GM23248 (cell line): ENCODE measurements around the gene FBXL3. TPM values are rescaled to one million over a fixed set of nuclear protein-coding genes. Genes with fewer than 3 reads are reported as not detected.

Experiments used
- DNase-seq: peaks from one replicate; pipeline ENCODE4 v3.0.0-alpha.2; 2015
- H2AFZ ChIP-seq: fragments of 200-600 bp; sonication (generic); 2 replicates; pipeline ENCODE4 v1.6.1; 2016; ENCODE audit warnings: antibody characterized with exemption
- H3F3A ChIP-seq: fragments of 200-600 bp; sonication (generic); 2 replicates; pipeline ENCODE4 v1.6.1; 2016; ENCODE audit warnings: mild to moderate bottlenecking, antibody characterized with exemption, mixed run types; ENCODE audit not compliant: insufficient read depth
- H3K27ac ChIP-seq: fragments of 200-600 bp; sonication (generic); 2 replicates; pipeline ENCODE4 v1.5.1; 2016; ENCODE audit warnings: mild to moderate bottlenecking
- H3K27me3 ChIP-seq: fragments of 200-600 bp; sonication (generic); replicated peaks from 2 replicates; pipeline ENCODE4 v1.6.1; 2016; ENCODE audit warnings: mild to moderate bottlenecking; ENCODE audit not compliant: insufficient read depth
- H3K36me3 ChIP-seq: fragments of 200-600 bp; sonication (generic); 2 replicates; pipeline ENCODE4 v1.6.1; 2016; ENCODE audit warnings: low read depth, mild to moderate bottlenecking
- H3K4me1 ChIP-seq: fragments of 200-600 bp; sonication (generic); 2 replicates; pipeline ENCODE4 v1.6.1; 2016; ENCODE audit warnings: mild to moderate bottlenecking; ENCODE audit not compliant: insufficient read depth
- H3K4me2 ChIP-seq: fragments of 200-600 bp; sonication (generic); one replicate; pipeline ENCODE4 v1.6.1; 2016; ENCODE audit warnings: mild to moderate bottlenecking; ENCODE audit not compliant: unreplicated experiment
- H3K4me3 ChIP-seq: fragments of 200-600 bp; sonication (generic); 2 replicates; pipeline ENCODE4 v1.5.1; 2016; ENCODE audit warnings: mild to moderate bottlenecking
- H3K79me2 ChIP-seq: fragments of 200-600 bp; sonication (generic); 2 replicates; pipeline ENCODE4 v1.6.1; 2016; ENCODE audit warnings: mild to moderate bottlenecking; ENCODE audit not compliant: insufficient read depth
- H3K9ac ChIP-seq: fragments of 200-600 bp; sonication (generic); 2 replicates; pipeline ENCODE4 v1.6.1; 2016; ENCODE audit warnings: mild to moderate bottlenecking
- H3K9me2 ChIP-seq: fragments of 200-600 bp; sonication (generic); 2 replicates; pipeline ENCODE4 v1.6.1; 2016; ENCODE audit warnings: mixed run types, mild to moderate bottlenecking, moderate library complexity; ENCODE audit not compliant: insufficient read depth
- H3K9me3 ChIP-seq: fragments of 200-600 bp; sonication (generic); one replicate; pipeline ENCODE4 v1.6.1; 2017; ENCODE audit warnings: low read depth
- H4K20me1 ChIP-seq: fragments of 200-600 bp; sonication (generic); 2 replicates; pipeline ENCODE4 v1.6.0; 2016; ENCODE audit not compliant: insufficient read depth
- EZH2 ChIP-seq: fragments of 200-600 bp; sonication (generic); IDR thresholded peaks from 2 replicates; pipeline ENCODE4 v1.6.1; 2018; ENCODE audit warnings: antibody characterized with exemption, mild to moderate bottlenecking; ENCODE audit not compliant: insufficient read depth, poor library complexity, severe bottlenecking
- EZH2phosphoT487 ChIP-seq: fragments of 200-600 bp; sonication (generic); IDR thresholded peaks from 2 replicates; pipeline ENCODE4 v1.6.1; 2018; ENCODE audit warnings: antibody characterized with exemption, moderate library complexity, mild to moderate bottlenecking, low read depth; ENCODE audit not compliant: insufficient read depth
- WGBS, 2 experiments: methylation state at CpG; one replicate each; pipeline ENCODE4 v1.1.6; 2015 to 2017; ENCODE audit warnings: low lambda C conversion rate in 2 of 2, low coverage in 1 of 2; ENCODE audit errors: missing lambda C conversion rate in 2 of 2; 5-methylcytosine and 5-hydroxymethylcytosine counted together
- in situ Hi-C: fragments of 300-500 bp; cut with MboI; formaldehyde crosslinking; loops from 2 replicates; pipeline ENCODE4 v1.15.0; 2020
- polyA plus RNA-seq: library from polyadenylated mRNA; unstranded; fragments of >200 nt; fragmentation: Nextera tagmentation; extraction: Ambion mirVana; gene quantifications from 2 replicates; pipeline ENCODE4 v1.2.1, GENCODE V29; 2016
- total RNA-seq: library from RNA; depleted of rRNA; stranded (reverse); fragments of >200 nt; shearing (Covaris generic); gene quantifications from 2 replicates; pipeline ENCODE4 v1.2.3, GENCODE V29; 2014

Gene FBXL3
- total and polyA plus RNA-seq, 2 experiments from 2014 or later: 44.8 to 83.1 TPM

GRCh38 chr13:77061362-77061761, 34.4 kb upstream of the FBXL3 start:
- Histone ChIP-seq H3K9me2 (no peaks in the 10 kb centered on the region), H2AFZ (no peak overlapping the region), H3K9ac (no peak overlapping the region), H3K4me2 (no peak overlapping the region), H3K27ac (no peak overlapping the region), H3K4me1 (peaks cover 7% of the 10 kb centered on the region), H3K27me3 (no peaks in the 10 kb centered on the region), H4K20me1 (no peaks in the 10 kb centered on the region), H3K36me3 (peaks cover 59% of the 10 kb centered on the region), H3K79me2 (no peaks in the 10 kb centered on the region), H3F3A (0 out of 2 replicates have a peak, but pooled peaks cover 7% of the 10 kb centered on the region), H3K9me3 (no peaks in the 10 kb centered on the region), H3K4me3 (no peak overlapping the region)
- 95 to 100% methylated on average over 2 of the region's 2 CpGs for WGBS, 2 experiments
- TF ChIP-seq EZH2phosphoT487 (no peak), EZH2 (no peak)
- DNase-seq: no peak
- in situ Hi-C loops: no loop called here

- Histone ChIP-seq H3K4me1 (peaks cover 1% of the 10 kb centered on the region), H3F3A (no peaks in the 10 kb centered on the region), H3K4me3 (no peak overlapping the region), H4K20me1 (no peaks in the 10 kb centered on the region), H2AFZ (no peak overlapping the region), H3K27me3 (no peaks in the 10 kb centered on the region), H3K79me2 (no peaks in the 10 kb centered on the region), H3K27ac (no peak overlapping the region), H3K4me2 (no peak overlapping the region), H3K9me3 (no peaks in the 10 kb centered on the region), H3K9me2 (no peaks in the 10 kb centered on the region), H3K36me3 (peaks cover 59% of the 10 kb centered on the region), H3K9ac (no peak overlapping the region)
- DNase-seq: no peak
- TF ChIP-seq EZH2 (no peak), EZH2phosphoT487 (no peak)
- 98% methylated on average over 3 of the region's 3 CpGs for WGBS, 2 experiments
- in situ Hi-C loops: no loop called here
These were observed 29.9 kb upstream of the FBXL3 start for GRCh38 chr13:77056886-77057285.

- H3K4me1 ChIP-seq: no peaks in the 10 kb centered on the region
- TF ChIP-seq EZH2phosphoT487 (no peak), EZH2 (no peak)
- no peak overlapping the region for H2AFZ ChIP-seq
- H3K9me3 ChIP-seq: no peaks in the 10 kb centered on the region
- H4K20me1 ChIP-seq: no peaks in the 10 kb centered on the region
- no peak overlapping the region for H3K4me3 ChIP-seq
- in situ Hi-C loops: no loop called here
- H3K9ac ChIP-seq: no peak overlapping the region
- no peak overlapping the region for H3K4me2 ChIP-seq
- peaks cover 59% of the 10 kb centered on the region for H3K36me3 ChIP-seq
- H3K27ac ChIP-seq: no peak overlapping the region
- no peaks in the 10 kb centered on the region for H3F3A ChIP-seq
- DNase-seq: no peak
- H3K9me2 ChIP-seq: no peaks in the 10 kb centered on the region
- WGBS, 2 experiments: 97% methylated on average over 3 of the region's 3 CpGs
- H3K27me3 ChIP-seq: no peaks in the 10 kb centered on the region
- H3K79me2 ChIP-seq: no peaks in the 10 kb centered on the region
These were observed 29.4 kb upstream of the FBXL3 start for GRCh38 chr13:77056382-77056781.

- Histone ChIP-seq H3K4me1 (no peaks in the 10 kb centered on the region), H4K20me1 (no peaks in the 10 kb centered on the region), H3K36me3 (peaks cover 62% of the 10 kb centered on the region)
These were observed 28.2 kb upstream of the FBXL3 start for GRCh38 chr13:77055158-77055557.

GRCh38 chr13:77053192-77053591, 26.2 kb upstream of the FBXL3 start:
- in situ Hi-C loops: no loop called here
- H3K36me3 ChIP-seq: peaks cover 56% of the 10 kb centered on the region
- no peak for TF ChIP-seq EZH2phosphoT487
- no peak for TF ChIP-seq EZH2

More at GRCh38 chr13:77055158-77055557, 28.2 kb upstream of the FBXL3 start:
- Histone ChIP-seq H3K79me2 (no peaks in the 10 kb centered on the region), H3K4me3 (no peak overlapping the region), H3K4me2 (no peak overlapping the region), H3K9me3 (no peaks in the 10 kb centered on the region), H3F3A (no peaks in the 10 kb centered on the region), H3K9me2 (no peaks in the 10 kb centered on the region), H3K9ac (no peak overlapping the region), H3K27me3 (no peaks in the 10 kb centered on the region), H2AFZ (no peak overlapping the region), H3K27ac (no peak overlapping the region)
- no peak for TF ChIP-seq EZH2phosphoT487
- TF ChIP-seq EZH2: no peak
- DNase-seq: no peak
- 99 to 100% methylated on average over 2 of the region's 2 CpGs for WGBS, 2 experiments
- in situ Hi-C loops: no loop called here

More at GRCh38 chr13:77053192-77053591, 26.2 kb upstream of the FBXL3 start:
- Histone ChIP-seq H3K9me2 (no peaks in the 10 kb centered on the region), H3K9ac (no peak overlapping the region), H4K20me1 (no peaks in the 10 kb centered on the region), H3F3A (no peaks in the 10 kb centered on the region), H3K27ac (no peak overlapping the region), H3K4me1 (no peaks in the 10 kb centered on the region), H3K4me3 (no peak overlapping the region), H3K79me2 (no peaks in the 10 kb centered on the region), H3K4me2 (no peak overlapping the region), H2AFZ (no peak overlapping the region), H3K9me3 (no peaks in the 10 kb centered on the region), H3K27me3 (no peaks in the 10 kb centered on the region)
- DNase-seq: no peak
- 97 to 99% methylated on average over 4 of the region's 4 CpGs for WGBS, 2 experiments
